Measurements from ENCODE around the gene LAGE3.

LAGE3 gene

GRCh38 chrX:154478728-154479622 lies at the start of gene LAGE3:
LAGE3 (minus strand) TSS chrX:154479281; CDS start chrX:154478915, 366 bp downstream.
- peak; percentile 89 for DNase-seq

- no peak for DNase-seq
These were observed 48.0 kb upstream of the LAGE3 start for GRCh38 chrX:154526901-154527675.

GRCh38 chrX:154525606-154526490 lies 46.8 kb upstream of the LAGE3 start:
- no peak for DNase-seq

- no peak for DNase-seq
These were observed 40.3 kb upstream of the LAGE3 start for GRCh38 chrX:154519389-154519788.

- no peak for DNase-seq
These were observed 38.2 kb upstream of the LAGE3 start for GRCh38 chrX:154517101-154517781.

- no peak for DNase-seq
These were observed 37.6 kb upstream of the LAGE3 start for GRCh38 chrX:154516656-154517100.

DNA sequence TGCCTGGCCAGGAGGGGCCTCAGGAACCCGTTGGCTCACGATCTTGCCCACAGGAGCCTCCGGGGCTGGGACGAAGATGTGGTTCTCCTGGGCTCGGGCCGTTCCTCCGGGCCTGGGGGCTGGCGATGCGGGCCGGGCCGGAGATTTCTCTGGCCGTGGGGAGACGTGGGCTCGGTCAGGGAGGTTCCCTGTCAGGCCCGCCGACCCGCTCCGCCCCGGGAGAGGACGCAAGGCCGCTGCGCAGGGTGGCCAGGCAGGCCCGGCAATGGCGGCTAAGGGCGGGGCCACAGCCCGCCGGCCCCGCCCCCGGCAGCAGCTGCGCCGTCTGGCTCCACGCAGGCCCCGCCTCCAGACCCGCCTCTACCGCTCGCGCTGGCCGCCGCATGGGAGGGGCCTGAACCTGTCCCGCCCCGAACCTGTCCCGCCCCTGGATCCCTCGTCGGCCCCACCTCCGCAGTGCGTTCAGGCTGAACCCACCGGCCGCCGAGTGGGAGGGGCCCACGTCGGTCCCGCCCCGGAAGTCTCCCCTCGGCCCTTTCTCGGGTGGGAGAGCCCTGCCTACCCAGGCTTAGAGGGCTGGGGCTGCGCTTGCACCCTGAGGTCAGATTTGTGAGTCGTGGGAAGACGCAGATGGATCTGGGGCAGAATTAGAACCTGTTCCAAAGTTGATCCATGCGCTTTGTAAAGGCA lies 37.0 kb upstream of the LAGE3 start, which contains the start of gene FAM3A:
TSS of gene FAM3A (minus strand) at position 267 of the 690 bp plus-strand sequence. CDS start 460 bp downstream, outside the sequence.
- DNase-seq = peak; percentile 88

GRCh38 chrX:154515090-154515965 lies 36.2 kb upstream of the LAGE3 start:
- no peak for DNase-seq

- DNase-seq = no peak
These were observed 34.6 kb upstream of the LAGE3 start for GRCh38 chrX:154513716-154514115.

GRCh38 chrX:154512879-154513553 lies 33.9 kb upstream of the LAGE3 start:
- DNase-seq = no peak

GRCh38 chrX:154511761-154512160 lies 32.7 kb upstream of the LAGE3 start:
- no peak for DNase-seq

DNA sequence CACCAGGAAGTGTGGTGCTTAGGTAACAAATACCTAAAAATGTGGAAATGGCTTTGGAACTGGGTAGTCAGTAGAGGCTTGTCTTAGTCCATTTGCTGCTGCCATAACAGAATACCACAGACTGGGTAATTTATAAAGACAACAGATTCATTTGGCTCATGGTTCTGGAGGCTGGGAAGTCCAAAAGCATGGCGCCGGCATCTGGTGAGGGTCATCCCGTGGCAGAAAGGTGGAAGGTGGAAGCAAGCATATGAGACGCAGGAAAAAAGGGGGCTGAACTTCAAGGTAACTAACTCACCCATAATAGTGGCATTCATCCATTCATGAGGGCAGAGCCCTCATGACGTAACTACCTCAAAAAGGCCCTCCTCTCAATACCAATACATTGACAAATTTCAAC lies 30.4 kb upstream of the LAGE3 start:
- DNase-seq = no peak

DNA sequence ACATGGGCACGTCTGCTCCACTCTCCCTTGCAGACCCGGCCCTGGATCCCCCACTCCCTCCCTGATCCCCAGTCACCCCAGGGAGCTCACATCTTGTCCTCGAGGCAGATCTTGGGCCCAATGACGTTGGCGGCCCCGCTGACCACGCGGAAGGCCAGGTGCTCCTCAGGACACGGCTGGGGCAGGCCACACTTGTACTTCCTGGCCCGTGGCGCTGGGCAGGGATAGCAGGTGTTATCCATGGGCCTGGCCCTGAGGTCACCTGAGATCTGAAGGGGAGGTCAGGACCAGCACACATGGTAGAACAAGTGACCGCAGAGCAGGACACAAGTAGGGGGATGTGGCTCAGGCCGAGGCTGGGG lies 29.3 kb upstream of the LAGE3 start:
- DNase-seq = no peak

- no peak for DNase-seq
These were observed 28.7 kb upstream of the LAGE3 start for GRCh38 chrX:154507673-154508383.

DNA sequence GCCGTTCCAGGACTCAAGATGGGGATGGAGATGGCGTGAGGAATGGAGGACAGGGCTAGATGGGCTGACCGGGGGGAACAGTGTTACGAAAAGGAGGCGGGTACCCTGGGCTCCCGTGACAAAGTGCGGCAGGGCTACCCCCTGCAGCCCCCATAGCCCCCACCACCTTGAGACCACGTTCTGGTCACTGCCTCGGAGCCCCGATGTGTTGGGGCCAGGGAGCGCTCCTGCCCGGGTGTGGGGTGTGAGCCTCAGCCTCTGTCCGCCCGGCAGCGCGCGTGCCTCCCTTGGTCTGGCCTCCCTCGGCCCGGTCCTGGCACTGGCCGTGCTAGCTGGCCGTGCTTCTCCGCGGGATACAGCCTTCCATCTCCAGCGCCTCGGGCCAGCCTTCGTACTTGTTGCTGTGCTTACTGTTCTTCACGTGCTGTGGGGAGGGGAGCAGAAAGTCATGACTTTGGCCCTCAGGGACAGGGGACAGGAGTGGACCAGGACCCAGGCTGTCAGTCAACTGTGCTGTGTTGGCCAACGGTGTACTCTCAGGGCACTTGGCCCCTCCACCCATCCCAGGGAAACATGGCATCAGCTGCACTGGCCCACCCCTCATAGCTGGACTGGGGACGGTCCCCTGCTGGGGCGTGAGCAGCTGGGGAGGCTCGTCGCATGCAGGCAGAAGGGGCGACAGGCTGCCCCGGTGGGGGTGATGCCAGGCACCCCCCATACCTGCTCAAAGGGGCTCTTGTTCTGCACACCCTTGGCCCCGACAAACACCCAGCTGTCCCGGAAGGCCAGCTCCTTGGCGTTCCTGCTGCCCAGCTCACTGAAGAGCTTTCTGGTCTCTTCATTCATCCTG lies 27.6 kb upstream of the LAGE3 start:
- no peak for DNase-seq

- no peak for DNase-seq
These were observed 26.7 kb upstream of the LAGE3 start for GRCh38 chrX:154505734-154506133.

- DNase-seq = no peak
These were observed 23.9 kb upstream of the LAGE3 start for GRCh38 chrX:154502989-154503388.

DNA sequence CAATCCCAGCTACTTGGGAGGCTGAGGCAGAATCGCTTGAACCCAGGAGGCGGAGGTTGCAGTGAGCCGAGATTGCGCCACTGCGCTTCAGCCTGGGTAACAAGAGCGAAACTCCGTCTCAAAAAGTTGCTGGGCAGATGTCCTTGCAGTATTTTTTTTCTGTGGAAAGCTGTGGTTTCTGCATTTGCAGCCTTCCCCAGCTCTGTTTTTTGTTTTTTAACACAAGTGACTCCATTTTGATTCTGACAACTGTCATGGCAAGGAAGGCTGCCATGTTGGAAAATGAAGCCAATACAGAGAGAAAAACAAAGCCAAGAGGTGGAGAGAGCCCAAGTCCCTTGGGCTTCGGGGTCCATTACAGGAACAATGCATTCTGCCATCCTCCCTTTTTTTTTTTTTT lies 23.0 kb upstream of the LAGE3 start:
- no peak for DNase-seq

Data from NK-92 treated with Interleukin-12 subunit alpha and Interleukin-12 subunit beta, amount 100 ng/mL, for 24 hours (cell line).